ENCODE data around the gene TCP1. TPM values are rescaled to one million over a fixed set of nuclear protein-coding genes. Genes with fewer than 3 reads are reported as not detected.

Gene TCP1
- total RNA-seq, 1 donor from 2014 or later = 334 TPM

DNA sequence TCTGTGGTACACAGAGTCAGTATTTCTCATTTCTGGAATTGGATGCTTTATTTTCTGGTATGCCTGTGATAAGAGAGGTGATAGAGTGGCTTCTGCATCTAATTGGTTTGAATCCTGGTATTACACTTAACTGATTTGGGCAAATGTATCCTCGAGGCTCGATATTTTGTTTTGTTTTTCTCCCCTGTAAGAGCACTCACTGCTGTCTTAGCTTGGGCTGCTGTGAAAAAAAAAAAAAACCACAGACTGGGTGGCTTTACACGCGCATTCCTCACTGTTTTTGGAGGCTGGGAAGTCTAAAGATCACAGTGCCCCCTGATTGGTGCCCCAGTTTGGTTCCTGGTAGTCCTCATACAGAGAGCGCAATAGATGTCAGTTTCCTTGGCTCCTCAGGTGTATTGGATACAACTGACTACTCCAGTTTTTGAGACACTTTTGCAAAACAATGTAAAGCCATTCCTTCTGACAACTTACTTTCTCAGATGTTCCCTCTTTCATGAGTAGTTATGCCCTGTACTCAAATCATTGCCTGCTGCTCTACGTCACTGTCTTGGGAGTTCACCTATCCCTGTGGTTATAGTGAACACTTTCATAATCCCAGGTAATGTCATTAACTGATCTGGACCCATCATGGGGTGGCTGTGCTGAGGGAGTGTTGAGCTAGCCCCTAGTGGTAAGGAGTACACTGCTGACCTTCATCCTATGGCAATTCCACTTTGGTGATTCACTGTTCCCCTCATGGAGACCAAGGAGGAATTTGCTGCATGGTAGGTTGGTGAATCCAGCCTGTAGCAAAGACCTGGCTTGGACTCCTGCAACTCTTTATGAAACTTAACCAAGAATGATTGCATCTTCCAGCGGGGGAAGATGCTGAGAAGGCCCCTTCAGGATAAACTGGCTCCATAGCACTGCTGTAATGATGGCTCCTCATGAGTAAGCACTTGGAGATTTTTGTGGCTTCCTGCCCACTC, 31.1 kb downstream of the TCP1 start:
- Mint-ChIP-seq H3K4me1 (peaks cover 22% of the 10 kb centered on the region), H3K9me3 (no peaks in the 10 kb centered on the region), H3K36me3 (peaks cover 46% of the 10 kb centered on the region), H3K27ac (peak overlapping the region; percentile 46), H3K27me3 (ENCODE audit: insufficient read depth, low read depth) (peaks cover 6% of the 10 kb centered on the region), H3K4me3 (no peak overlapping the region)
- no peaks in the 10 kb centered on the region for H3K27me3 ChIP-seq
- H3K27ac ChIP-seq = peak overlapping the region; percentile 27
- H3K36me3 ChIP-seq = peaks cover 24% of the 10 kb centered on the region
- peaks cover 5% of the 10 kb centered on the region for H4K20me1 ChIP-seq (ENCODE audit: low read depth)
- H3K9ac ChIP-seq = no peak overlapping the region
- no peaks in the 10 kb centered on the region for H3K9me3 ChIP-seq (ENCODE audit: low read depth)
- peaks cover 21% of the 10 kb centered on the region for H3K4me1 ChIP-seq
- H3K4me3 ChIP-seq = no peak overlapping the region
- H3K79me2 ChIP-seq (ENCODE audit: low read depth) = peaks cover 25% of the 10 kb centered on the region
- peaks cover 81% of the 10 kb centered on the region for H3F3A ChIP-seq (ENCODE audit: low read depth)
- no peak for DNase-seq (ENCODE audit: low spot score)
- TF ChIP-seq EZH2phosphoT487 (IDR thresholded peaks at IDR 0.05) = no peak
- TF ChIP-seq, protein P1, sequence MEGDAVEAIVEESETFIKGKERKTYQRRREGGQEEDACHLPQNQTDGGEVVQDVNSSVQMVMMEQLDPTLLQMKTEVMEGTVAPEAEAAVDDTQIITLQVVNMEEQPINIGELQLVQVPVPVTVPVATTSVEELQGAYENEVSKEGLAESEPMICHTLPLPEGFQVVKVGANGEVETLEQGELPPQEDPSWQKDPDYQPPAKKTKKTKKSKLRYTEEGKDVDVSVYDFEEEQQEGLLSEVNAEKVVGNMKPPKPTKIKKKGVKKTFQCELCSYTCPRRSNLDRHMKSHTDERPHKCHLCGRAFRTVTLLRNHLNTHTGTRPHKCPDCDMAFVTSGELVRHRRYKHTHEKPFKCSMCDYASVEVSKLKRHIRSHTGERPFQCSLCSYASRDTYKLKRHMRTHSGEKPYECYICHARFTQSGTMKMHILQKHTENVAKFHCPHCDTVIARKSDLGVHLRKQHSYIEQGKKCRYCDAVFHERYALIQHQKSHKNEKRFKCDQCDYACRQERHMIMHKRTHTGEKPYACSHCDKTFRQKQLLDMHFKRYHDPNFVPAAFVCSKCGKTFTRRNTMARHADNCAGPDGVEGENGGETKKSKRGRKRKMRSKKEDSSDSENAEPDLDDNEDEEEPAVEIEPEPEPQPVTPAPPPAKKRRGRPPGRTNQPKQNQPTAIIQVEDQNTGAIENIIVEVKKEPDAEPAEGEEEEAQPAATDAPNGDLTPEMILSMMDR (IDR thresholded peaks at IDR 0.05) = peak; percentile 10
- no peak for TF ChIP-seq EZH2 (IDR thresholded peaks at IDR 0.05)
- no peak overlapping the region for H2AFZ ChIP-seq (replicated peaks)
- no peak overlapping the region for H3K4me2 ChIP-seq

DNA sequence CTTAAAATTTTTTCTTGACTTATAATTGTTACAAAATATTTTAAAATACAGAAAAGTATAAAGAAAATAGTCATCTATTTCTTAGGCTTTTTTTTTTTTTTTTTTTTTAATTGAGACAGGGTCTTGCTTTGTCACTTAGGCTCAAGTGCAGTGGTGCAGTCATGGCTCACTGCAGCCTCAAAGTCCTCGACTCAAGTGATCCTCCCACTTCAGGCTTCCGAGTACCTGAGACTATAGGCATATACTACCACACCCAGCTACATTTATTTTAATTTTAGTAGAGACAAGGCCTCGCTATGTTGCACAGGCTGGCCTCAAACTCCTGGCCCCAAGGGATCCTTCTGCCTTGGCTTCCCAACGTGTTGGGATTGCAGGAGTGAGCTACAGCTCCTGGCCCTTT, 32.9 kb downstream of the TCP1 start:
- no peak overlapping the region for H3K9ac ChIP-seq
- H3K4me3 Mint-ChIP-seq = no peak overlapping the region
- peaks cover 14% of the 10 kb centered on the region for H3K4me1 ChIP-seq
- H2AFZ ChIP-seq (replicated peaks) = no peak overlapping the region
- H3K36me3 Mint-ChIP-seq = peaks cover 43% of the 10 kb centered on the region
- no peak overlapping the region for H3K4me2 ChIP-seq
- H3K27ac Mint-ChIP-seq = no peak overlapping the region
- peaks cover 32% of the 10 kb centered on the region for H3K79me2 ChIP-seq (ENCODE audit: low read depth)
- peaks cover 81% of the 10 kb centered on the region for H3F3A ChIP-seq (ENCODE audit: low read depth)
- no peak for DNase-seq (ENCODE audit: low spot score)
- H3K27me3 ChIP-seq = no peaks in the 10 kb centered on the region
- H3K36me3 ChIP-seq = peaks cover 25% of the 10 kb centered on the region
- H3K27me3 Mint-ChIP-seq (ENCODE audit: insufficient read depth, low read depth) = peaks cover 2% of the 10 kb centered on the region
- no peak overlapping the region for H3K4me3 ChIP-seq
- H4K20me1 ChIP-seq (ENCODE audit: low read depth) = peaks cover 12% of the 10 kb centered on the region
- no peak overlapping the region for H3K27ac ChIP-seq
- H3K9me3 Mint-ChIP-seq = no peaks in the 10 kb centered on the region
- peaks cover 18% of the 10 kb centered on the region for H3K4me1 Mint-ChIP-seq
- TF ChIP-seq EZH2 (IDR thresholded peaks at IDR 0.05) = no peak
- TF ChIP-seq, protein P1 (IDR thresholded peaks at IDR 0.05) = no peak
- TF ChIP-seq EZH2phosphoT487 (IDR thresholded peaks at IDR 0.05) = no peak
- H3K9me3 ChIP-seq (ENCODE audit: low read depth) = no peaks in the 10 kb centered on the region

DNA sequence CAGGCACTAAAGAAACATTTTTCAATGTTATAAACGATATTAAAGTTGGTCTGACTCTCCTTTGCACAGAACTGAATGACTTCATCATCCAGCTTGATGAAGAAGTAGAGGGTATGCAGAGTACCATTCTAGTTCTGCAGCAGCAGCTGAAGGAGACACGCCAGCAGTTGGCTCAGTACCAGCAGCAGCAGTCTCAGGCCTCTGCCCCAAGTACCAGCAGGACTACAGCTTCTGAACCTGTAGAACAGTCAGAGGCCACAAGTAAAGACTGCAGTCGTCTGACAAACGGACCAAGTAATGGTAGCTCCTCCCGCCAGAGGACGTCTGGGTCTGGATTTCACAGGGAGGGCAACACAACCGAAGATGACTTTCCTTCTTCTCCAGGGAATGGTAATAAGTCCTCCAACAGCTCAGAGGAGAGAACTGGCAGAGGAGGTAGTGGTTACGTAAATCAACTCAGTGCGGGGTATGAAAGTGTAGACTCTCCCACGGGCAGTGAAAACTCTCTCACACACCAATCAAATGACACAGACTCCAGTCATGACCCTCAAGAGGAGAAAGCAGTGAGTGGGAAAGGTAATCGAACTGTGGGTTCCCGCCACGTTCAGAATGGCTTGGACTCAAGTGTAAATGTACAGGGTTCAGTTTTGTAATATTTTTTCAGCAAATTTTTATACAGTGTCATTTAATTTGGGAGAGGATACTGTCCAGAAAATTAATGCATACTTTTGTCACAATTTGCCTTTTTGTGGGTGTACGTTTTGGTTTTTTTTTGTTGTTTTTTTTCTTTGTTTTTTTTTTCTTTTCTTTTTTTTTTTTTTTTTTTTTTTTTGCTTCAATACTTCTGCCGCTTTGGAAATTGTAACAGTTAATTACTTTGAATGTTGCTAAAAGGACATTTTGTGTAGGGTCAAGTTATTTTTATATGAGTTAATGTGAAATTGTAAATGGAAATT, 34.2 kb downstream of the TCP1 start:
- Mint-ChIP-seq H3K4me3 (no peak overlapping the region), H3K9me3 (no peaks in the 10 kb centered on the region), H3K4me1 (peaks cover 6% of the 10 kb centered on the region), H3K36me3 (peaks cover 41% of the 10 kb centered on the region), H3K27ac (no peak overlapping the region), H3K27me3 (ENCODE audit: insufficient read depth, low read depth) (peaks cover 2% of the 10 kb centered on the region)
- TF ChIP-seq, protein P1 (IDR thresholded peaks at IDR 0.05) = no peak
- TF ChIP-seq EZH2phosphoT487 (IDR thresholded peaks at IDR 0.05) (no peak), EZH2 (IDR thresholded peaks at IDR 0.05) (no peak)
- no peak for DNase-seq (ENCODE audit: low spot score)
- no peaks in the 10 kb centered on the region for H3K27me3 ChIP-seq
- peaks cover 33% of the 10 kb centered on the region for H3K36me3 ChIP-seq
- H2AFZ ChIP-seq (replicated peaks) = no peak overlapping the region
- no peaks in the 10 kb centered on the region for H3K9me3 ChIP-seq (ENCODE audit: low read depth)
- H3K4me3 ChIP-seq = no peak overlapping the region
- peaks cover 68% of the 10 kb centered on the region for H3F3A ChIP-seq (ENCODE audit: low read depth)
- H3K9ac ChIP-seq = no peak overlapping the region
- peaks cover 43% of the 10 kb centered on the region for H3K79me2 ChIP-seq (ENCODE audit: low read depth)
- peaks cover 4% of the 10 kb centered on the region for H3K4me1 ChIP-seq
- peaks cover 15% of the 10 kb centered on the region for H4K20me1 ChIP-seq (ENCODE audit: low read depth)
- no peak overlapping the region for H3K27ac ChIP-seq
- no peak overlapping the region for H3K4me2 ChIP-seq

Data from neural progenitor cell (in vitro differentiated cells).